Skeletal muscle tissue (tissue), 4 donors: ENCODE measurements around the gene NAALADL2. TPM values are rescaled to one million over a fixed set of nuclear protein-coding genes. Genes with fewer than 3 reads are reported as not detected.
"Not testable (repeated sequence)": the region's sequence is repeated elsewhere in the genome, so short reads cannot be mapped to it uniquely, and the experiment has no call there.

Experiments used
- H3K27ac ChIP-seq: one replicate; pipeline ENCODE4 v1.7.0; 2013; ENCODE audit warnings: mild to moderate bottlenecking, low read depth, low read length, inconsistent platforms
- H3K27me3 ChIP-seq, 3 donors: one replicate each; pipeline ENCODE4 v1.7.0; 2013; ENCODE audit warnings: low read length in 3 of 3; ENCODE audit not compliant: control insufficient read depth in 3 of 3, insufficient read depth in 3 of 3
- H3K36me3 ChIP-seq, 3 donors: one replicate each; pipeline ENCODE4 v1.7.0; 2013; ENCODE audit warnings: low read length in 3 of 3; ENCODE audit not compliant: control insufficient read depth in 3 of 3, insufficient read depth in 3 of 3
- H3K4me1 ChIP-seq, 3 donors: one replicate each; pipeline ENCODE4 v1.7.0; 2013; ENCODE audit warnings: low read length in 3 of 3, mild to moderate bottlenecking in 3 of 3; ENCODE audit not compliant: control insufficient read depth in 3 of 3, insufficient read depth in 3 of 3
- H3K4me3 ChIP-seq, 3 donors: one replicate each; pipeline ENCODE4 v1.7.0; 2013; ENCODE audit warnings: low read length in 3 of 3
- H3K9ac ChIP-seq, 3 donors: one replicate each; pipeline ENCODE4 v1.7.0; 2013; ENCODE audit warnings: low read length in 3 of 3, mild to moderate bottlenecking in 3 of 3, moderate library complexity in 2 of 3, low read depth in 1 of 3
- H3K9me3 ChIP-seq, 3 donors: one replicate each; pipeline ENCODE4 v1.7.0; 2013; ENCODE audit warnings: low read length in 3 of 3; ENCODE audit not compliant: control insufficient read depth in 3 of 3
- total RNA-seq: library from RNA; depleted of rRNA; stranded (reverse); fragments of >200 nt; gene quantifications from one replicate; pipeline ENCODE4 v1.2.3, GENCODE V29; 2014
- donor health status: Osteomylitis.

NAALADL2 gene
- total RNA-seq, 1 donor from 2014 or later: 17.7 TPM

DNA sequence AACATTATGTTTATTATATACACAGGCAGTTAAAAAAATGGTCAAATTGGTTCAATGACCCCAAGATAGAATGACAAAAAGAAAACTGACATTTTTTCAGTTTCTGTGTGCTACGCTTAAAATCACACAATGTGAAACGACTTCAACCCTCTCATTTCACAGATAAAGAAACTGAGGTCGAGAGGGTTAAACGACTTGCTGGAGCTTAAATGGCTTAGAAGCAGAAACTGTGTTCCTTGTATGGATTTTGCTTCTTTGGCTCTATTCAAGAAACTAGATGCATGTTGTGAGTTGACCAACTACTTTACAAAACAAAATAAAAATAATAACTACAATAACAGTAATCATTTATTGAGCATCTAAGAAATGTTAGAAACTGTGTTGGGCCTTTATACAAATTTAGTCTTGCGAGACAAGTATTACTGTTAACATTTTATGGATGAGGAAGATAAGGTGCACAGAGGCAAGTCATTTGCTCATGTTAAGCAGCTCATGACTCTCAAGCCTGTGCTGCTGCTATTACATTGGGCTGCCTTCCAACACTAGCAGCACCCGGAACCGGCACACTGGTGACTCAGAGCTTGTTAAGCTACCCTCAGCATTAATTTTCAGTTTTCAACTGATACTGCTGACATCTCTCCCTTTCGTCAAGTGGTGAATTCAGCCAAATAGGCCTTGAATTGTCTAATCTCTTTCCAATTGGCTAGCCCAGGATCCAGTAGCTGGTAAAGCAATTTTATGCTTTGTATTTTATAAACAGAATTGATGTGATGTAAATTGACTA is 487.6 kb downstream of the NAALADL2 start:
- H3K36me3 ChIP-seq: no peaks in the 10 kb centered on the region
- no peak overlapping the region for H3K9ac ChIP-seq
- no peaks in the 10 kb centered on the region for H3K9me3 ChIP-seq
- H3K4me1 ChIP-seq: no peaks in the 10 kb centered on the region
- H3K27ac ChIP-seq: no peak overlapping the region
- no peaks in the 10 kb centered on the region for H3K27me3 ChIP-seq
- H3K4me3 ChIP-seq: no peak overlapping the region

DNA sequence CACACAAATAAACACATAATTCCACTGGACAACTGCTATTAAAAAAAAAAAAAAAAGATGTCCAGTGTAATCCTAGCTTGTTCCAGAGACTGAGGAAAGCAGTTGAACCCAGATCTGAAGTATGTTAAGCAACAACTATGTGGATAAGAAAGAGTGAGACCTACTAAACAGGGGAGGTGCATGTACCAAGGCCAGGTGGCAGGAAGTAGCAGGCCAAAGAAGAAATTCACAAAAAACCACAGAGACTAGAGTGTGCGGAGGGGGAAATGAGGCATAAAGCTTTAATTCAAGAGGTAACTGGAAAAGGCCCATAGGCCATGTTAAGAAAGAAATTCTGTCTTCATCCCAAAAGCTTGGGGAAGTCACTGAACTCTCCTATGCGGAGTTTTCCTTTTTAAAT is 490.0 kb downstream of the NAALADL2 start:
- H3K36me3 ChIP-seq: no peaks in the 10 kb centered on the region
- no peak overlapping the region for H3K27ac ChIP-seq
- no peaks in the 10 kb centered on the region for H3K9me3 ChIP-seq
- H3K9ac ChIP-seq: no peak overlapping the region
- no peaks in the 10 kb centered on the region for H3K4me1 ChIP-seq
- no peak overlapping the region for H3K4me3 ChIP-seq
- H3K27me3 ChIP-seq: no peaks in the 10 kb centered on the region

DNA sequence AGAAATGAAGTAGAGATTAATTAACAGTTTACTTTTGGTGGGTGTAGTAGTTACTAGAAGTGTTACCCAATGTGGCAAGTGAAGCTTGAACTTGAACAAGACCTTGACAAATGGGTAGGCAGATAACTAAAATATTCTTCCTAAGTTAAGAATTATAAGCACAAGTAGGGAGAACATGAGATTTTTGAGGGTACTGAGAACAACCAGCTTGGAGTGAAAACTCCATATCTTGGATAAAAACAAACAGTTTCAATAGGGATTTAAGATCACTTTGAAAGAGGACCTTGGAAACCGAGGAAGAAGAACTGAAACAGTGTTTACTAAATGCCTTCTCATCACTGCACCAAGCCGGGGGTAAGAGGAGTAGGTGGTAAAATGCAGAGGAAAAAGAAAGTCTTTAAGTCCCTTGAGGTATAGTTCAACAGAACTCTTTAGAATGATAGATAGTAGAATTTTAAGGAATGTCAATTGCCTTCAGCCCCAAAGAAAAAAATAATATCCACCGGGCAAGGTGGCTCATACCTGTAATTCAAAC is 496.7 kb downstream of the NAALADL2 start:
- H3K4me1 ChIP-seq: no peaks in the 10 kb centered on the region
- H3K9me3 ChIP-seq: no peaks in the 10 kb centered on the region
- H3K36me3 ChIP-seq: no peaks in the 10 kb centered on the region
- no peak overlapping the region for H3K27ac ChIP-seq
- H3K4me3 ChIP-seq: no peak overlapping the region
- H3K27me3 ChIP-seq: no peaks in the 10 kb centered on the region
- H3K9ac ChIP-seq: no peak overlapping the region

DNA sequence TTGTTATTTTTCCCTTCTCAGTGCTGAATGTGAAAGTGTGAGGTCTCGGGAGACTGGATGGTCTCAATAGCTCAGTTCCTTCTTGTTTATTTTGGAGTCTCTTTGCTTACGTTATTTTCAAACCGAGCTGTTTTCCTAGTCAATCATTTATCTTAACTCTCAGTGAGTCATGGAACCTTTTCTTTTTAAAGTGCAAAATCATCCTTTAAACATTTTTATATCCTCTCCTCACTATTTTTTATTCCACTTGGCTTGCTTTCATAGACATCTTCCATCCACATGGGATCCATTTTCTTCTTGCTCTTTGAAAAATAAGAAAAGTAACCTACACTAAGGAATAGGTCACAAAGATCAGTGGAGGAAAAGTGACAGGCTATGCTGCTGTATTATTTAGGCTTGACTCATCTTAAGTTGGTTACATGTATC is 497.8 kb downstream of the NAALADL2 start:
- no peak overlapping the region for H3K27ac ChIP-seq
- H3K4me3 ChIP-seq: no peak overlapping the region
- H3K27me3 ChIP-seq: no peaks in the 10 kb centered on the region
- no peaks in the 10 kb centered on the region for H3K9me3 ChIP-seq
- H3K4me1 ChIP-seq: no peaks in the 10 kb centered on the region
- H3K36me3 ChIP-seq: no peaks in the 10 kb centered on the region
- no peak overlapping the region for H3K9ac ChIP-seq

DNA sequence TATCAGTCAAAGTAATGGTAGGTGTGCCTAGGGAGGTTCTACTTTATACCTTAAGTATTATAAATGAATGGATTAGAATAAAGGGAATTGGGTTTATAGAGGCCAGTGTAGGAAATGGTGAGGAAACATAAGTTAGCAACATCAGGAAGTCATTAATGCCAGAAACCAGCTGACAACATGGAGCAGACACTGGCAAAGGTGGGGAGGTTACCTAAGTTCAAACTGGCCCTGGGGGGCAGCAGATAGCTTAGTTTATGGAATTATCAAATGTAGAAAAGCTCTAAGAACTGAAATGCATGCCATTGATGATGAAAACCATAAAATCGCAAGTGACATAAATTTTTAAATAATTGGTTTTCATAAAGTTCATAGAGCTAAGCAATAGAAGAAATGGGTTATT is 498.6 kb downstream of the NAALADL2 start:
- Histone ChIP-seq H3K27ac (no peak overlapping the region), H3K27me3 (no peaks in the 10 kb centered on the region), H3K4me1 (no peaks in the 10 kb centered on the region), H3K36me3 (no peaks in the 10 kb centered on the region), H3K4me3 (no peak overlapping the region), H3K9ac (no peak overlapping the region), H3K9me3 (peaks cover 0 to 2% (median 0%) of the 10 kb centered on the region in 3 donors)

DNA sequence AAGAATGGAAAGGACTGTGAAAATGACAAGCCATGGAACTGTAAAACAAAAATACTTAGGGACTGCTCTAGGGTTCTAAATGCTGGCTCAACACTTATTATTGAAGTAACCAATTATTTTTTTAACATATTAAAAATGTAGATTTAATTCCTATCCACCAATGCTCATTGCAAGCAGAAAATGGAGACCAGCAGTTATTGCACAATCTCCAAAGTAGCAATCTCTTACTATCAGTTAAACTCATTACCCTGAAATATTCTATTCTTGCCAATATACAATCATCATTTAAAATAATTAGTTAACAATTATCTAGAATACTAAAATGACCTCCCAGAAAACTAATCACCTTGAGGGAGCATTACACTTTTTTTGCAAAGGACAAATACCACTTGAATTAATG is 499.8 kb downstream of the NAALADL2 start:
- no peaks in the 10 kb centered on the region for H3K4me1 ChIP-seq
- peaks cover 0 to 3% (median 0%) of the 10 kb centered on the region in 3 donors for H3K9me3 ChIP-seq
- H3K27ac ChIP-seq: no peak overlapping the region
- H3K4me3 ChIP-seq: no peak overlapping the region
- no peaks in the 10 kb centered on the region for H3K27me3 ChIP-seq
- H3K9ac ChIP-seq: no peak overlapping the region
- no peaks in the 10 kb centered on the region for H3K36me3 ChIP-seq

DNA sequence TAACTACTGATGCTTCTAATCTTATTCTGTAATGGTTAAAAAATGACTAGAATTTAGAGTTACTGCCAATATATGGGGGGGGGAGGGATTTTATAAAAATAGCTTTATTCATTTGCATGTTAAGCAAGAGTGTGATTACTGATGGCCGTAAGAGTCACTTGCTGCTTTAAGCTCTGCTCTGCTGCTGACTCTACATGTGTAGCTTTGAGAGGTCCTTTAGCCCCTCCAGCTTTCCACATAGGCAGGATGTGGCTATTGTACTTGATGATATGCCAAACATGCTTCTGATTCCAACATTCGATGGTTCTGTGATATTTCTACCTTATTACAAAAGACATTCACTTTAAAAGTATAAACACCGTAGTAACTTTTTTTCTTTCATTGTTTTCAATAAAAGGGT is 511.3 kb downstream of the NAALADL2 start:
- not testable (repeated sequence) for H3K36me3 ChIP-seq, H3K27me3 ChIP-seq, H3K9me3 ChIP-seq, H3K4me1 ChIP-seq, H3K4me3 ChIP-seq, H3K9ac ChIP-seq, H3K27ac ChIP-seq

DNA sequence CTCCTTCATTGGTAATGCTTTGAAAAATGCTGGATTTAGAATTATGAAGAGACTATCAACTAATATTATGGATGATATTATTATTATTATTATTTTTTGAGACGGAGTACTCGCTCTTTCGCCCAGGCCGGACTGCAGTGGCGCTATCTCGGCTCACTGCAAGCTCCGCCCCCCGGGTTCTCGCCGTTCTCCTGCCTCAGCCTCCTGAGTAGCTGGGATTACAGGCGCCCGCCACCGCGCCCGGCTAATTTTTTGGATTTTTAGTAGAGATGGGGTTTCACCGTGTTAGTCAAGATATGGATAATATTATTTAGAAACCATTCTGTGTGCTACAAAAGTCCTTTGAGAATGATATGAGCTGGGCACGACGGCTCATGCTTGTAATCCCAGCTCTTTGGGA is 512.1 kb downstream of the NAALADL2 start:
- not testable (repeated sequence) for H3K9me3 ChIP-seq, H3K27me3 ChIP-seq, H3K36me3 ChIP-seq, H3K4me1 ChIP-seq, H3K4me3 ChIP-seq, H3K9ac ChIP-seq, H3K27ac ChIP-seq

DNA sequence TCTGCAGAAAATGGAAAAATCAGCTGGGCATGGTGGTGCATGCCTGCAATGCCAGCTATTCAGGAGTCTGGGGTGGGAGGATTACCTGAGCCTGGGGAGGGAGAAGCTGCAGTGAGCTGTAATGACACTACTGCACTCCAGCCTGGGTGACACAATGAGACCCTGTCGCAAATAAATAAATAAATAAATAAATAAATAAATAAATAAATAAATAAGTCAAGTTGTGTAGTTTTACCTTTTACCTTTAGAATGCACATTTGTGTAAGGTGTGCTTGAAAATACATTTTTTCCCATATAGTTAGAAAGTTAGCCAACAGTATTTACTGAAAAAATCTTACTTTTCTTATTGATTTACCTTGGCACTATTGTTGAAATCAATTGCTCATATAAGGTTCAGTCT is 515.6 kb downstream of the NAALADL2 start:
- Histone ChIP-seq H3K36me3 (no peaks in the 10 kb centered on the region), H3K4me1 (no peaks in the 10 kb centered on the region)

DNA sequence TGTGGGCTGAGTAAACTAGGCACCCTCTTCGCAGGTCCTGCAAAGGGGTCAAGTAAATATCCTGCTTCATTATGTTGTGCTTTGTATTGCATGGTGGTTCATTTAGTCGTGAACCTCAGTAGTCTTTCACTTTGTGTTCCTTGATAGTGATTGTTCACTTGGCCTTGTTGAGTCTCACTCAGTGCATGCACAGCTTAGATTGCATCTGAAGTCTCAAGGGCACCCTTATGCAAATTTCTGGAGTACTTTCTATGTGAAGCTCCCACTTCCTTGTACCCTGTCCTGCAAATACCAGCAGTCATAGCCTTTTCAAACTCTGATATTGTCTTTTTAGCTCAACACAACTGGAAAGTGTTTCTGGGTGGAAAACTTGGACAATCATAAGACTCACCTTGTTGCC is 519.2 kb downstream of the NAALADL2 start:
- Histone ChIP-seq H3K36me3 (no peaks in the 10 kb centered on the region), H3K9ac (no peak overlapping the region), H3K9me3 (no peaks in the 10 kb centered on the region), H3K4me3 (no peak overlapping the region), H3K27me3 (no peaks in the 10 kb centered on the region), H3K4me1 (no peaks in the 10 kb centered on the region), H3K27ac (no peak overlapping the region)

More for the DNA sequence above, 515.6 kb downstream of the NAALADL2 start:
- Histone ChIP-seq H3K27me3 (no peaks in the 10 kb centered on the region), H3K9ac (no peak overlapping the region), H3K4me3 (no peak overlapping the region), H3K9me3 (no peaks in the 10 kb centered on the region), H3K27ac (no peak overlapping the region)
